Ishikawa (cell line): ENCODE data around the gene POLR2E.

Experiments
- CEBPB ChIP-seq: IDR thresholded peaks from 2 replicates; pipeline ENCODE4 v1.6.1; 2012
- CREB1 ChIP-seq: IDR thresholded peaks from 2 replicates; pipeline ENCODE4 v1.6.1; 2012; ENCODE audit warnings: low read depth
- EGR1 ChIP-seq: IDR thresholded peaks from 2 replicates; pipeline ENCODE4 v1.6.1; 2012
- EP300 ChIP-seq: IDR thresholded peaks from 2 replicates; pipeline ENCODE4 v1.6.1; 2012; ENCODE audit warnings: borderline replicate concordance
- FOXM1 ChIP-seq: IDR thresholded peaks from 2 replicates; pipeline ENCODE4 v1.6.1; 2012; ENCODE audit warnings: low read depth, borderline replicate concordance
- MAX ChIP-seq: IDR thresholded peaks from 2 replicates; pipeline ENCODE4 v1.6.1; 2012
- NFIC ChIP-seq: IDR thresholded peaks from 2 replicates; pipeline ENCODE4 v1.6.1; 2012
- RAD21 ChIP-seq: IDR thresholded peaks from 2 replicates; pipeline ENCODE4 v1.6.1; 2012; ENCODE audit warnings: low read depth
- REST ChIP-seq: IDR thresholded peaks from 2 replicates; pipeline ENCODE4 v1.6.1; 2012; ENCODE audit warnings: low read depth, mild to moderate bottlenecking
- TAF1 ChIP-seq: IDR thresholded peaks from 2 replicates; pipeline ENCODE4 v1.6.1; 2012; ENCODE audit warnings: low read depth, mild to moderate bottlenecking
- TCF12 ChIP-seq: IDR thresholded peaks from 2 replicates; pipeline ENCODE4 v1.6.1; 2012; ENCODE audit warnings: low read depth
- TEAD4 ChIP-seq: IDR thresholded peaks from 2 replicates; pipeline ENCODE4 v1.6.1; 2012
- USF1 ChIP-seq: IDR thresholded peaks from 2 replicates; pipeline ENCODE4 v1.6.1; 2012
- YY1 ChIP-seq: IDR thresholded peaks from 2 replicates; pipeline ENCODE4 v1.6.1; 2012; ENCODE audit warnings: low read depth
- ZBTB7A ChIP-seq: IDR thresholded peaks from 2 replicates; pipeline ENCODE4 v1.6.1; 2012; ENCODE audit warnings: low read depth

Gene POLR2E

GRCh38 chr19:1063909-1064660 is 31.1 kb downstream of the POLR2E start:
- peak; percentile 12; the same call in 1 of the 2 replicates for TF ChIP-seq EGR1
- no peak for TF ChIP-seq FOXM1

- TF ChIP-seq FOXM1 (no peak), TCF12 (no peak), TAF1 (no peak), YY1 (no peak), CREB1 (no peak), CEBPB (no peak), TEAD4 (no peak), NFIC (no peak), EP300 (no peak), EGR1 (no peak), REST (no peak), ZBTB7A (no peak), RAD21 (no peak), MAX (no peak), USF1 (no peak)
These were observed 31.9 kb downstream of the POLR2E start for GRCh38 chr19:1063030-1063908.

GRCh38 chr19:1062387-1063029 is 32.7 kb downstream of the POLR2E start:
- TF ChIP-seq REST (no peak), CREB1 (no peak), ZBTB7A (no peak), CEBPB (no peak), FOXM1 (no peak), USF1 (no peak), MAX (no peak), RAD21 (no peak), NFIC (no peak)

GRCh38 chr19:1061987-1062386 is 33.2 kb downstream of the POLR2E start:
- no peak for TF ChIP-seq TCF12
- no peak for TF ChIP-seq ZBTB7A
- TF ChIP-seq RAD21: no peak
- no peak for TF ChIP-seq MAX
- no peak for TF ChIP-seq REST
- no peak for TF ChIP-seq NFIC
- TF ChIP-seq YY1: no peak
- no peak for TF ChIP-seq FOXM1
- no peak for TF ChIP-seq CEBPB
- no peak for TF ChIP-seq EGR1
- no peak for TF ChIP-seq TEAD4
- TF ChIP-seq USF1: no peak
- TF ChIP-seq TAF1: no peak
- TF ChIP-seq CREB1: no peak
- no peak for TF ChIP-seq EP300
